SK-N-SH treated with all-trans-retinoic acid at 6 μM for 48 hours (cell line): ENCODE results near the gene SURF2.

ENCODE experiments used
- RARB ChIP-seq: fragments of 250-450 bp; sonication (Bioruptor Pico); IDR thresholded peaks from 2 replicates; pipeline ENCODE4 v1.8.0; 2021; ENCODE audit warnings: mild to moderate bottlenecking, moderate library complexity
- ZFP3 ChIP-seq: fragments of 250-450 bp; sonication (Bioruptor Pico); IDR thresholded peaks from 2 replicates; pipeline ENCODE4 v1.5.0; 2020; ENCODE audit warnings: mild to moderate bottlenecking, moderate library complexity
- ZFP30 ChIP-seq: fragments of 450-650 bp; formaldehyde crosslinking; IDR thresholded peaks from 2 replicates; pipeline ENCODE4 v1.5.0; 2022; ENCODE audit warnings: mild to moderate bottlenecking, moderate library complexity
- ZNF70 ChIP-seq: fragments of 450-650 bp; formaldehyde crosslinking; IDR thresholded peaks from 2 replicates; pipeline ENCODE4 v1.5.0; 2020; ENCODE audit warnings: mild to moderate bottlenecking, moderate library complexity
- TF ChIP-seq, protein P1 (sequence below): fragments of 250-450 bp; sonication (Bioruptor Pico); IDR thresholded peaks from 2 replicates; pipeline ENCODE4 v1.5.1; 2020; ENCODE audit warnings: low read depth, mild to moderate bottlenecking, moderate library complexity

DNA sequence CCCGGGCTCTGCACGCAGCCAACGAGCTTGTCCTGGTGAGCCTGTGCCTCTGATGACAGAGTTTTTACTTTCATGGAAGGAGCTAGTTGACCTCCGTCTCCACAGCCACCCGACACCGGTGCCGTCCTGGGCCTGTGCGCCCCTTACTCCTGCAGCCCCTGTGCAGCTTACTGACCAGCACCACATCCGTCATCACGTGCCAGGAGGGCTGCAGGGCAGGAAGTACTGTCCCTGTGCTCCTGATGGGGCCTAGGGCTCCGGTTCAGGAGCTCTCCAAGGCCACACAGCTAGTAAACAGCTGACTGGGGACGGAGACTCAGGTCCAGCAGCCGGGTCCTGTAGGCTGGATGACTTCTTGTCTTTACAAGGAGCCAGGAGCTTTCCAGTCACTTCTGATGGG lies 30.0 kb downstream of the SURF2 start:
- TF ChIP-seq, protein P1, sequence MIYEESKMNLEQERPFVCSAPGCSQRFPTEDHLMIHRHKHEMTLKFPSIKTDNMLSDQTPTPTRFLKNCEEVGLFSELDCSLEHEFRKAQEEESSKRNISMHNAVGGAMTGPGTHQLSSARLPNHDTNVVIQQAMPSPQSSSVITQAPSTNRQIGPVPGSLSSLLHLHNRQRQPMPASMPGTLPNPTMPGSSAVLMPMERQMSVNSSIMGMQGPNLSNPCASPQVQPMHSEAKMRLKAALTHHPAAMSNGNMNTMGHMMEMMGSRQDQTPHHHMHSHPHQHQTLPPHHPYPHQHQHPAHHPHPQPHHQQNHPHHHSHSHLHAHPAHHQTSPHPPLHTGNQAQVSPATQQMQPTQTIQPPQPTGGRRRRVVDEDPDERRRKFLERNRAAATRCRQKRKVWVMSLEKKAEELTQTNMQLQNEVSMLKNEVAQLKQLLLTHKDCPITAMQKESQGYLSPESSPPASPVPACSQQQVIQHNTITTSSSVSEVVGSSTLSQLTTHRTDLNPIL (CRISPR knock-in tag), result no peak
- no peak for TF ChIP-seq ZFP3 (CRISPR knock-in tag)
- TF ChIP-seq ZFP30 (CRISPR knock-in tag), result no peak
- TF ChIP-seq RARB, result no peak
- TF ChIP-seq ZNF70, result no peak
